Activated T-helper 9 cell treated with anti-CD3 and anti-CD28 coated beads, Interleukin-2, amount 50 U/mL, for 16 hours (primary cell): Measurements from ENCODE around the gene GTF2IRD1.
"Not testable (repeated sequence)": the region's sequence is repeated elsewhere in the genome, so short reads cannot be mapped to it uniquely, and the experiment has no call there.

Experiments used
- DNase-seq: peaks from one replicate; pipeline ENCODE4 v3.0.0-alpha.2; 2020; ENCODE audit warnings: low read depth

Gene GTF2IRD1

DNA sequence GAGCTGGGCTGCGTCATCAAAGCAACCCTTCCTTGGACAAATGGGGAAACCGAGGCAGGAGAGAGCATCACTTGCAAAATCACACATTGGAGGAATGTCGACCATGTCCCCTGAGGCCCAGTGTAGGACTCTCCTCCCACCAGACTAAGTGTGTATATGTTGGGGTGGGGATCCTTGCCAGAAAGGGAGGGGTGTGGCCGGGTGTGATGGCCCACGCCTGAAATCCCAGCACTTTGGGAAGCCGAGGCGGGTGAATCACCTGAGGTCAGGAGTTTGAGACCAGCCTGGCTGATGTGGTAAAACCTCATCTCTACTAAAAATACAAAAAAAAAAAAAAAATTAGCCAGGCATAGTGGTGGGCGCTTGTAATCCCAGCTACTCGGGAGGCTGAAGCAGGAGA lies 23.3 kb upstream of the GTF2IRD1 start:
- not testable (repeated sequence) for DNase-seq

DNA sequence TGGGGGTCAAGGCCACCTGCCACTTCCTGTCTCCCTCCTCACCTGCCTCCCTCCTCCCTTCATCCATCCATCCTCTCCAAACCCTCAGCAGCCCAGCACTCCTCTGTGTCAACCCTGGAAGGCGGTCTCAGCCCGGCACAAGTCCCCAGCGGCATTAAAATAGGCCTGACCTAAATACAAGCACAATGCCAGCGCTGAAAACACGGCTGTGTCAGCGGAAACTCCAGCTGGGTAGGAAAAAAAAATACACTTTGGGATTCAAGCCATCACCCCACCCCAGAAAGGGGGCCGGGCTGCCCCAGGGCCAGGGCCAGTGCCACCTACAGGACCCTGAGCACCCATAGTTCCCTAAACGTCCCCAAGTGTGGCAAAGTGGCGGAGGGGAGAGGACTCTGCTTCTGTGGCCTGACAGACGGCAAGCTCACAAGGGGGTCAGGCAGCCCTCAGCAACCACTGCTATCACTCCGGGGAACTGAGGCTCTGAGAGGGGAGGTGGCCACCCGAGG lies 22.7 kb upstream of the GTF2IRD1 start:
- DNase-seq: no peak

DNA sequence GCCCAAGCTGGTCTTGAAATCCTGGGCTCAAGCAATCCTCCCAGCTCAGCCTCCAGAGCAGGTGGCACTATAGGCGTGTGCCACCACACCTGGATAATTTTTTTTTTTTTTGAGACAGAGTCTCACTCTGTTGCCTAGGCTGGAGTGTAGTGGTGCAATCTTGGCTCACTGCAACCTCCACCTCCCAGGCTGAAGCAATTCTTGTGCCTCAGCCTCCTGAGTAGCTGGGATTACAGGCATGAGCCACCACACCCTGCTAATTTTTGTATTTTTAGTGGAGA lies 16.5 kb upstream of the GTF2IRD1 start:
- not testable (repeated sequence) for DNase-seq

DNA sequence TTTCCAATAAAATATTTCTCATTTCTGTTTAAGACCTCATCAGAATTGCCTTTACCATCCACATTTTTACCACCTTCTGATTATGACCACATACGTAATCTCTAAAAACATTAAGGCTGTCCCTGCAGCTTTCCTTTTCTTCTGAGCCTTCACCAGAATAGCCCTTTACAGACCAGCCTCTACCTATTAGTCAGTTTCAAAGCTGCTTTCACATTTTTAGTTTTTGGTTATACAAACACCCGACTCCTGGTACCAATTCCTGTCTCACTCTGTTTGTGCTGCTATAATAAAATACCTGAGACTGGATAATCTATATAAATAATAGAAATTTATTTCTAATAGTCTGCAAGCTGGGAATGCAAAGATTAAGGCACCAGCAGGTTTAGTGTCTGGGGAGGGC lies 15.4 kb upstream of the GTF2IRD1 start:
- no peak for DNase-seq

DNA sequence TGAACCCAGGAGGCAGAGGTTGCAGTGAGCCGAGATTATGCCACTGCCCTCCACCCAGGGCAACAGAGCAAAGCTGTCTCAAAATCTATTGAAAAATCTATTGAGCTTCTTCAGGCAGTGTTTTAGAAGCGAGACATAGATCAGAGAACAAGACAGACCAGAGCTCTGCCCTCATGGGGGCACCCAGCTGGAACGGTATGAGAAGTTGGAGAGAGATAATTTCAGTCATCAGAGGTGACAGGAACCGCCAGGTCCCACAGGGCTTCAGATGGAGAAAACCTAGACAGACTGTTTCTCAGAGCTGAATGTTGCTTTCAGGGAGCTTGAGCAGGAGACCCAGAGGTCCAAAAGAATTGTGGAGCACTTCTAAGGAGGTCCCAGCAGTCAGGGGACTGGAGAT lies 14.2 kb upstream of the GTF2IRD1 start:
- no peak for DNase-seq

DNA sequence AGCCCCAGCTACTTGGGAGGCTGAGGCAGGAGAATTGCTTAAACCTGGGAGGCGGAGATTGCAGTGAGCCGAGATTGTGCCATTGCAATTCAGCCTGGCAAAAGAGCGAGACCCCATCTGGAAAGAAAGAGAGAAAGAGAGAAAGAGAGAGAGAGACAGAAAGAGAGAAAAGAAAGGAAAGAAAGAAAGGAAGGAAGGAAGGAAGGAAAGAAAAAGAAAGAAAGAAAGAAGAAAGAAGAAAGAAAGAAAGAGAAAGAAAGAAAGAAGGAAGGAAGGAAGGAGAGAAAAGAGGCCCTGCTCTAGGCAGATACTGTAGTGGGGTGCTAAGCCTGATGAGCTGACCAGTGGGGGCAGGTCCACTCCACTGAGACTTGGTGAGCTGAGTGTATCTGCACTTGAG lies 13.6 kb upstream of the GTF2IRD1 start:
- DNase-seq: not testable (repeated sequence)

DNA sequence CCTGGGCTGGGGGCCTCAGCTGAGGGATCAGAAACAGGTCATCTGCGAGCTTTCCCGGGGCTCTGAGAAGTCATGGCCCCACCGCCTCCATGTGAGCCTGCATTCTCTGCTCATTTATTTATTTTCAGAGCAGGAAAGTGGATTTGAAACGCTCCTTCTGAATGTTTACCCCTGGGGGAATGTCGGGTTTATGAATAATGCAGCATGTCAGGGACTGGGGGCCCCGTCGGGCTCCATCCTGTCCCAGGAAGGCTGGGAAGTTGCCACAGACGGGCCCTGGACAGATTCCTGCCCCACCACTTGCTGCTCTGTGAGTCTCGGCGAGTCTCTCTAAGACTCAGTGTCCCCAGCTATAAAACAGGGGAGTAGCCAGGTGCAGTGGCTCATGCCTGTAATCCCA lies 11.9 kb upstream of the GTF2IRD1 start:
- no peak for DNase-seq

DNA sequence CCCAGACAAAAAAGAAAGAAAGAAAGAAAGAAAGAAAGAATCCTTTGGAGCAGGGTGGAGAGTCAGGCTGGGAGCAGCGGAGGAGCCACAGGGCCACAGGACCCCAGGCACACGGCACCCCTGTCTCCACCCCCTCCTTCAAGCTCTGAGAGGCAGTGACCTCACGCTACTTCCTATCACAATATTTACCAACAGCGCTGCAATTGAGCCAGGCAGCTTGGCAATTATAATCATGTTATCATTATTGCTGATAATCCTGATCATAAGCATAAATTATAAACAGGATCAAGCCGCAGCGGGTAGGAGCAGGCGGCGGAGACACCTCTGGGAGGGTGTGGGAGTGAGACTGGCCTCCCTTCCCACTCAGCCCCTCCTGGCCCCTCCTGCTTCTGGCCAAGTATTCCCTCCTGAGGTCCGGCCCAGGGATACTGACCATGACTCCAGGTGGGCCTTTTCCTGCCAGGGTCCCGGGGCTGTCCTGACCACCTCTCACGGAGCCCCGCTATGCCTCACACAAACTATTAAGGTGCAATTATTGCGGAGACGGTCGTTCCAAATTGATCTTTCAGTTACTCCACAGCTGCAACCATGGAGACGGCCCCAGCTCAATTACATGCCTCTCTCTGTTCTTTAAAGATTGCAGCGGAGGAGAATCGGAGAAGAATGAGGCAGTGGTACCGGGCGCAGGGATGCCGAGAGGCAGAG lies 10.0 kb upstream of the GTF2IRD1 start:
- no peak for DNase-seq

DNA sequence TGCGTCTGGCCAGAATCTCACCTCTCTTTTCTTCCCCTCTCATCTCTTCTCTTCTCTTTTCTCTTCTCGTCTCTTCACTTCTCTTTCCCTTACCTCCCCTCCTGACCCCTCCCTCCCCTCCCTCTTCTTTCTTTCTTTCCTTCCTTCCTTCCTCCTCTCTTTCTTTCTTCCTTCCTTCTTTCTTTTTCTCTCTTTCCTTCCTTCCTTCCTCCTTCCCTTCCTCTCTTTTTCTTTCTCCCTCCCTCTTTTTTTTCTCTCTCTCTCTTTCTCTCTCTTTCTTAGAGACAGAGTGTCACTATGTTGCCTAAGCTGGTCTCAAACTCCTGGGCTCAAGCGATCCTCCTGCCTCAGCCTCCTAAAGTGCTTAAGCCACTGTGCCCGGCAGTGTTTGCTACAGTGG lies 4.6 kb upstream of the GTF2IRD1 start:
- DNase-seq: no peak

DNA sequence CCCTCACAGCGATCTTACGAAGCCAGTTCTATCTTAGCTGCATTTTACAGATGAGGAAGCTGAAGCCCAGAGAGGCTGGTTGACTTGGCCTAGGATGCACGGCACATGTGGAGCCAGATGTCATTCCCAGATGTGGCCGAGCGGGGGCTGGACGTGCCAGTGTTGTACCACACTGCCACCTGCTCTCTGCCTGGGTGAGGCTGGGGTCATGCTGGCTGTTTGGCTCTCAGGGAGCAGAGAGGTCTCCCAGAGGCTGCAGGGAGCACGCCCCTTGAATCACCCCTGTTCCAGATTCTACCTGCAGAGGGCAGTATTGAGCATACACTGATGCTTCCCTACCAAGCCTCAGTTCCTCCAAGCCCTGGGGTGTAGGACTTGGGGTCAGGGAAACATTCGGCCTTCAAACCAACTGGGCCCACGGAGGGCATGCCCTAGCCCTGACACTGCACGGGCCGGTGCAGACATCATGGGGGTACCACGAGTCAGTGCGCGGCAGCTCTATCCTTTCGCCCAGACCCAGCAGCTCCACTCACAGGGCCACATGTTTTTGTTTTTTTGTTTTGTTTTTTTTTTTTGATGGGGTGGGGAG lies 3.8 kb upstream of the GTF2IRD1 start:
- peak; percentile 36 for DNase-seq

DNA sequence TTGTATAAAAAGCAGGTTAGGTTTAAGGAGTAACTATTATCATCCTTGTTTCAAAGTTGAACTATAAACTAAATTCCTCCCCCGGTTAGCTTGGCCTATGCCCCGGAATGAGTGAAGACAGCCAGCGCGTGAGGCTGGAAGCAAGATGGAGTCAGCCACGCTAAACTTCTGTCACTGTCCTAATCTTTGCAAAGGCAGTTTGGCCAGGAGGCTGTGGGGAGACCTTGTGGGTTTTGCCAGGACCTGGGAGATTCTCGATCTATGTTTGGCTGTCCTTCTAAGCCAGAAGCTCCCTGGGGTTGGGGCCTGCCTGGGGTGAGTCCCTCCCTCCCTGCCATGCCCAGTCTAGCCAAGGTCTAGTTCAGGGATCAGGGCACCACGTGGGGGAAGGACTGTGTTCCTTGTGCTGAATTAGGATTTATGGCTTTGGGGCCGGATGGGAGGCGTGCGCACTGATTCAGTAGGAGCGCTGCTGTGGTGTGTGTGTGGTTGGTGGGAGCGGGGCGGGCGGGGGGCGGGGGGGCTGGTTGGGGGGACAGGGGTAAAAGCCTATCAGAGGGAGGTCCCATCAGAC lies 871 bp upstream of the GTF2IRD1 start:
- DNase-seq: no peak

DNA sequence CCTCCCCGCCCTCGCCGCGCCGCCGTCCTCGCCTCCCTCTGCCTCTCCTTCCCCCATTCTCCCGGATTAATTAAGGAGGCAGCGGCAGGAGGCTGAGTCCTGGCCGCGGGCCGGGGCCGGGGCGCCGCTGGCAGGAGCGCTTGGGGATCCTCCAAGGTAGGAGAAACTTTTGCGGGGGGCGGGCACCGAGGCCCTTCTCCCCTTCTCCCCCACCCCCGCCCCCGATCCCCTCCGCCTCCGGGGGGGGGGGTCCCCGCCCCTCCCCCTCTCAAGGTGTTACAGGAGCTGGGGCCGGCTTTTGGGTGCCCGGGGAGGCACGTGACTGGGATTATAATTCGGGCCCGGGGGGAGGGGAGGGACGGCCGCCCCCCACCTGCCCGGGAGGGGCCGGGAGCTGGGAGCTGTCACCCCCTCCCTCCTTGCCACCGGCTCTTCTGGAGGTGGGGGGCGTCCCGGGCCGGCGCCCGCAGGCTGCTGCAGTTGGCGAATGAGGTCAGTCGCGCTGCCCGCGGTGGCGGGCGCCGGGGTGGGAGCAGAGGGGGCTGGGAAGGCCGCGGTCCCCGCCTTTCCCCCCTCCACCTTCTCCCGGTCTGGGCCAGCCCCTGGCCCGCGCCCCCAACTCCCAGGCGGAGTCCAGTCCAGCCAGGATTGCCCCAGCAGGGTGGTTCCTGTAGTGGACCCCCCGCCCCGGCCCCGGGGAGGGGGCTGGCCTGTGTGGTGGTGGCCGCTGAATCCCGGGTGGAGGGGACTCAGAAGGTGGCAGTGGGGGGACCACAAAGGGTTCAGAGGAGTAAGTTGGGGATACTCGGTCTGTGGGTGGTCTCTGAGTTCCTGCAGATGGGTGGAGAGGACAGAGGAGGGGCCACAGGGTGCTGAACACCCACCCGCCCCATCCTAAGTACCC lies 567 bp downstream of the GTF2IRD1 start:
- peak; percentile 9 for DNase-seq

DNA sequence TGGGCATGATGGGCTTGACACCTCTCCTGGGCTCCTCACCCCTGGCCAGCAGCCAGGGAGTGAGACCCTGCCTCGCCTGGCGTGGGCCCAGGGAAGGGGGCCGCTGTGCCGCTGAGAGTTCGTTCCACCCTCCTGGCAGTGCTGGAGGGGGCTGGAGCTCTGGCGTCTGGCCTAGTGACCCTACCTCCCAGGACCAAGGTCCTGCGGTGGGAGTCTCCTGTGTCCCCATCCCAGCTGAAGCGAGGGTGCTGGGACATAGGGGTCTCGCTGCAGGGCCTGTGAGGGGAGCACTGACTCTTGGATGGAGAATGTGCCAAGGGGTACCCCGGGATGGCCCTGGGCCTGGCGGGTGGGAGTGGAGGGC lies 1.2 kb downstream of the GTF2IRD1 start:
- no peak for DNase-seq

DNA sequence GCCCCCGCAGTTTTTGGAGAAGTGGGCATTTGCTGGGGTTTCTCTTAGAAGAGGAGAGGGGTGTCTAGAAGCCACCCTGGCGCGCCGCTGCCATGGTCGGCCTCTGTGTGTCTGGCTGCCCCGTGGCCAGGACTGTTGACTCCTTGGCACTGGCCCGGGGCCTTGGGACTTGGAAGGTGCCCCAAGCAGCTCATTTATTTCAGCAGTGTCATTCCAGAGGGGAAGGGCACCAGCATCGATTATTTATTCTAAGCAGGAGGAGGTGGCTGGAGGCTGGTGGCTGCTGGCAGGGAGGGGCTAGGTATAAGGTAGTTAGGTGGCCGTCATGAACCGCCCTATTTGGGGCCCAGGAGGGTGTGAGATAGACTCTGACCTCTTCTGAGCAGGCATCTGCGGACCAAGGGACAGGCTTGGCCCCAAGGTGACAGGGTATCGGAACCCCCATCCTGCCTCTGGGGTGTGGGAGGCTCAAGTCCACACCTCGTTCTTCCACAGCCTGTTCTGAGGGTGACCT lies 1.6 kb downstream of the GTF2IRD1 start:
- no peak for DNase-seq

DNA sequence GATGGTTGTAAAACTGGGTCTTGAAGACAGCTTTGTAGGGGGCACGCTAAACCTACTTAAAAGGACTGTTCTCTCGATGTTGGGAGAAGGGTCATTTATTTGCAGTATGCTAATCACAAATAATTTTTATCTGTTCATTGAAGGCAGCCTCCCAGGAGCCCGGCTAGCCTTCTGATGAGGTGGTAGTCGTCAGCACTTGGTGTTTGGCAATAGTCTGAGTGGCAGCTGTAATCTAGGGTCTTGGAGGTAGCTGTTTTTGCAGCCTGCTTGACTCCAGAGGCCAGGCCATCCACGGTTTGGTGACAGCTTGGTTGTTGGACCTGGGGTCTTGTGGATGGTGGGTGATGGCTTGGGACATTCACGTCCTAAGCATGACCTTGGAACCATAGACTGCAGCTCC lies 2.2 kb downstream of the GTF2IRD1 start:
- no peak for DNase-seq

DNA sequence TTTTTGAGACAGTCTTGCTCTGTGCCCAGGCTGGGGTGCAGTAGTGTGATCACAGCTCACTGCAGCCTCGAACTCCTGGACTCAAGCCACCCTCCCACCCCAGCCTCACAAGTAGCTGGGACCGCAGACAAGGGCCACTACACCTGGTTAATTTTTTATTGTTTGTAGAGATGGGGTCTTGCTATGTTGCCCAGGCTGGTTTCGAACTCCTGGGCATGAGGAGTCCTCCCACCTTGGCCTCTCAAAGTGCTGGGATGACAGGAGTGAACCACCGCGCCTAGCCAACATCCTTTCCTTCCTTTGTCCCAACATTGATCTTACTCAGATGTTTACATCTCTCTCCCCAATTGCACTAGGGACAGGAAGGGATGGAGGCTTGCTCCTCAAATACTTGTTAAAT lies 3.3 kb downstream of the GTF2IRD1 start:
- DNase-seq: no peak

DNA sequence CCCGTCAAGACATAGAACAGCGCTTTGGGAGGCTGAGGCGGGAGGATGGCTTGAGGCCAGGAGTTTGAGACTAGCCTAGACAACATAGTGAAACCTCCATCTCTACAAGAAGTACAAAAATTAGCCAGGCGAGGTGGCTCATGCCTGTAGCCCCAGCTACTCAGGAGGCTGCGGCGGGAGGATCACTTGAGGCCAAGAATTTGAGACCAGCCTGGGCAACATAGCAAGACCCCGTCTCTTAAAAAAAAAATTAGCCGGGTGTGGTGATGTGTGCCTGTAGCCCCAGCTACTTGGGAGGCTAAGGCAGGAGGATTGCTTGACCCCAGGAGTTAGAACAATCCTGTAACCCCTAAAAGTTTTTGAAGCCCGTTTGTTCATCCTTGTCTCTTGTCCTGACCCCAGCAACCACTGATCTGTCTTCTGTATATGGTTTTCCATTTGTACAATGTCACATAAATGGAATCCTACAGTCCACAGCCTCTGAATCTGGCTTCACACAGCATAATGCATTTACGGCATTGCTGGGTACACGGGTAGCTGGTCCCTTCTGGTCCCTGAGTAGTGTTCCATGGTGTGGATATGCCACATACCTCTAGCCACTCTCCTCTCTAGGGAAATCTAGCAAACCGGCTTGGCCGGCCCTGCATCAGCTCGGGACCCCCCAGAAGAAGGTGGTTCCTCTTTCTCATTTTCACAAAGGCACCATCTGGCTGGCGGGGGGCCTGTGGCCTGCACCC lies 8.4 kb downstream of the GTF2IRD1 start:
- no peak for DNase-seq

DNA sequence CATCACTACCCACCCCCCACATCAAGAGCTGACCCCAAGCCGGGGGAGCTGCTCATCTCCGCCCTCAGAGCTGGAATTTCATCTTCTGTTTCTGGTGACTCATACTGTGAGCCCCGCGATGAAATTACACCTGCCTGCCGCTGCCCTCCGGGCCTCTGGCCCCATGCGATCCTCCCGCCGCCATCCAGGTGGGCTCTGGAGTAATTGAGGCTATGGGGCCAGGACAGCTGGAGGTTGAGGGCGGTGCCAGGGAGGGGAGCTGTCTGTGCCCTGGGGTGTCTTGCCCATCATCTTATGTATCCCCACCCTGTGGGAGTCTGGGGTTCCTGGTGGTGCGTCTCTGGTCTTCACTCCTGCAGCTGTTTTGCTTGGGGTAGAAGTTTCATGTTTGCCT lies 9.0 kb downstream of the GTF2IRD1 start:
- DNase-seq: no peak

DNA sequence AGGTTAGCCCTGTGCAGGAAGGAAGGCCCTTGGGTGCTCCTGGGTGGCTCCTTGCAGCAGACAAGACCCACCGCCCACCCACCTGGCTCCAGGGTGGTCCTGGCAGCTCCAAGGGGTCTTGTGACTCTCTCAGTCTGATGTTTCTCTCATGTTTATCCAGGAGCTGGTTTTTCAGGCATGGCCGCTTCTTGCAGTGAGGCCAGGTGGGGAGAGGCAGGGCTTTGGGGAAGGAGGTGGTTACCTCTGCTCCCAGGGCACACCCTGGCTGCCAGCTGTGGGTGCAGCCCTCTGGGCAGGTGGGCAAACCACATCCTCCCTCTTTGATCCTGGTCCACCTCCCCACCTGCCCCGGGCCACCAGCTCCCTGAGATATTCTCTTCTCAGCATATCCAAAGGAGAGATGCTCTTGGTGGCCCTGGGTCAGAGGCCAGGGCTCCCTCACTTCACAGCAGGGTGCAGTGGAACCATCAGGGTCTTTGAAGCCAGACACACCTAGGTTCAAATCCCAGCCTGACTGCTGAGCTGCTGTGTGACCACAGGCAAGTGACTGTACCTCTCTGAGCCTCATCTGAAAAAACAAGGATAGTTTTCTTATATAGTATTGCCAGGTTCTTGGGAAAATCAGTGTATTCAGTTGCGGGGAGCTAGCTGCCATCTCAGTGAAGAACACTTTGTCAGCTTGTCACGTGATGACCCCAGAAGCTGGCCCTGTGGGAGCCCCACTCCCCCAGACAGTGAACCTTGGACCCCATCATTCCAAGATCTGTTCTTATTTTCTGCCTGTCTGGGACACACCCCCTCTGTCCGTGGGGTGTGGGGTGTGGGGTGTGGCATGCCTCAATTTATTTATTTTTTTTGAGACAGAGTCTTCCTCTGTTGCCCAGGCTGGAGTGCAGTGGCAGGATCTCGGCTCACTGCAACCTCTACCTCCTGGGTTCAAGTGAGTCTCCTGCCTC lies 11.5 kb downstream of the GTF2IRD1 start:
- no peak for DNase-seq

DNA sequence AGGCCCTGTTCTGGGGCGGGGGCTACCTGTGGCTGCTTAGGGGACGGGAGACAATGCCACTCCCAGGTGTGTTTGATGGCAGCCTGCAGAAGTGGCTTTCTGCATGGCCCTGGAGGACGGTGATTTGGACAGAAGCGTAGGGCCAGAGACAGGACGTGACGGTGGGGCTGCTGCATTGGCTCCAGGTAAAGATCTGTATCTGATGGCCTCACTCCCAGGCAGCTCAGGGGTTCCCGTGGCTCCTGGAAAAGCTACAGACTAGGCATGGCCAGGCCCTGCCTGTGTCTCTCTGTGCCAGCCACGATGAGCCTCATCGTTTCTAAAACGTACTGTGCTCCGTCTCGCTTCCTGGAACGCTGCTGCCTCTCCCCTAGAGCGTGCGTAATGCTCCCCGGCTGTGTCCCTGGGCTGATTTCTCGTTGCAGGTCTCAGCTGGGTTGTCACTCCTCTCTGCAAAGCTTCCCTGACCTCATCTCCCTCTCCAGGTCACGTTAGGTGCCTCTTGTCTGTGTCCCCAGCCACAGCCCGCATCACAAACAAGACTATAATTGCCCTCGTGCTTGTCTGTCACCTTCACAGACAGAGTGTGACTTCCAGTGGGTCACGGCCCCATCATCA lies 12.6 kb downstream of the GTF2IRD1 start:
- no peak for DNase-seq
